Right ventricle myocardium superior (tissue), 1 donor: ENCODE results near the gene MAML3. TPM values are rescaled to one million over a fixed set of nuclear protein-coding genes. Genes with fewer than 3 reads are reported as not detected.

Source experiments
- ATAC-seq: fragments of 200-7000 bp; cut with Tn5 transposase; one replicate; pipeline ENCODE4 v1.9.1; 2020; ENCODE audit warnings: mild to moderate bottlenecking; ENCODE audit not compliant: poor library complexity
- DNase-seq: peaks from one replicate; pipeline ENCODE4 v3.0.0-alpha.2; 2020
- intact Hi-C: fragments of 100-400 bp; cut with DNase I; formaldehyde crosslinking; loops from one replicate; pipeline ENCODE4 v1.11.2; 2022
- total RNA-seq: library from RNA; stranded (reverse); fragmentation: NEBNext Ultra II Directional; extraction: Animal tissue kit (Norgen Biotek cat#: 25700); gene quantifications from one replicate; pipeline ENCODE4 v1.2.1, GENCODE V29; 2021
- donor health status: DM: no; HTN: yes; CAD: no; lungs with severe emphysema.

MAML3 gene
- total RNA-seq, 1 donor from 2014 or later = 2.4 TPM

DNA sequence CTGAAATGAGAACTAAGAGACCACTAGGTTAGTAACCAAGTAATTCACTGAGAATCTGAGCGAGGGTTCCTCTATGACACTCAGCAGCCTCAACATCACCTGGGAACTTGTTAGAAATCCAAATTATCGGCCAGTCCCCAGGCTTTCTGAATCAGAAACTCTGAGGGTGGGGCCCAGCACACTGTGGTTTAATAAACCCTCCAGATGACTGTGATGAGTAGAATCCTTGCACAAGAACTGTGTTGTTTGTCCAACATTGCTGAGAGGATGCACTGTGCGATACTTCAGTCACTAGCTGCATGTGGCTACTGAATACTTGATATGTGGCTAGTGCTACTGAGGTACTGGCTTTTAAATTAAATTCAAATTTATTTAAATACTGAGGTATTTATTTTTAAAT, 243.9 kb downstream of the MAML3 start:
- DNase-seq (no peak), ATAC-seq (no peak)
- intact Hi-C loops = no loop called here

- intact Hi-C loops = no loop called here
- DNase-seq (no peak), ATAC-seq (no peak)
Observed at GRCh38 chr4:139908636-139909437, 245.1 kb downstream of the MAML3 start.

GRCh38 chr4:139907001-139907809, 246.8 kb downstream of the MAML3 start:
- intact Hi-C loops = no loop called here
- ATAC-seq (peak; percentile 56), DNase-seq (no peak)

- no peak for ATAC-seq
- no peak for DNase-seq
- intact Hi-C loops = no loop called here
Observed at GRCh38 chr4:139905489-139905888, 248.5 kb downstream of the MAML3 start.

- intact Hi-C loops = no loop called here
- ATAC-seq (no peak), DNase-seq (no peak)
Observed at GRCh38 chr4:139904406-139904805, 249.6 kb downstream of the MAML3 start.

- DNase-seq (no peak), ATAC-seq (no peak)
- intact Hi-C loops = no loop called here
Observed at GRCh38 chr4:139903845-139904244, 250.1 kb downstream of the MAML3 start.

GRCh38 chr4:139902321-139903320, 251.4 kb downstream of the MAML3 start:
- DNase-seq (no peak), ATAC-seq (no peak)
- intact Hi-C loops = no loop called here

DNA sequence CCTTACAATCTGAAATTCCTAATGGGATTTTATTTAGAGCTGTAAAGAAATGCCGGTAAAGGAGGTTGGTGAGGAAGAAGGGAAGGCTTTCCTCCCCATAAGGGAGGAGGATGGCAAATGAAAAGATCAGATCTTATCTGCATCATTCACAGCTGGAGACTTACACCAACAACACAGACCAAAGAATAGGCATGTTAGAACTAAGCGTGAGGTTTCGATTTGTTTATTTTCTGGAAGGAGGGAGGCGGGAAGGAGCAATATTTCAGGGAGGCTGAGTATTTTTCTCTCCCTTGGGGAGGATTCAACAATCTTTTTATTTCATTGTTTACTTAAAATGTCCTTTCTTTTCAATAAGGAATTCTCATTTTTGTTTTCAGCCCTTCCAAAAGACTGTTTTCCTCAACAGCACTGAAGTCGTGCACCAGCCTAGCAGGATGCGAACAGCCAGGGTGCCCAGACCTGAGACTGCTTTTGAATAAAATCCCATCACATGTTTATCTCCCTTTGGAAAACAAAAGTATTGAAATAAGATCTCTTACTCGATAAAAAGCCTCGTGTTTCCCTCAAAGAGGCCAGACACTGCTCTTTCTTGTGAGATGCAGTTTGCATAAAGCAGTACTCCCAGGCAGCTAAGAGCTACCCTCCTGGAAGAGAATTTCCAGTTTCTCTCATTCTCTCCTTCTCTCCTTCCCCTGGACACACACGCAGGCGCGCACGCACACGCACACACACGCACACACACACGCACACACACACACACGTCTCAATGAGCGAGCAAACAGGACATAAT, 252.3 kb downstream of the MAML3 start:
- no peak for ATAC-seq
- intact Hi-C loops = no loop called here
- DNase-seq = no peak

GRCh38 chr4:139900964-139901376, 253.0 kb downstream of the MAML3 start:
- DNase-seq (no peak), ATAC-seq (no peak)
- intact Hi-C loops = no loop called here

DNA sequence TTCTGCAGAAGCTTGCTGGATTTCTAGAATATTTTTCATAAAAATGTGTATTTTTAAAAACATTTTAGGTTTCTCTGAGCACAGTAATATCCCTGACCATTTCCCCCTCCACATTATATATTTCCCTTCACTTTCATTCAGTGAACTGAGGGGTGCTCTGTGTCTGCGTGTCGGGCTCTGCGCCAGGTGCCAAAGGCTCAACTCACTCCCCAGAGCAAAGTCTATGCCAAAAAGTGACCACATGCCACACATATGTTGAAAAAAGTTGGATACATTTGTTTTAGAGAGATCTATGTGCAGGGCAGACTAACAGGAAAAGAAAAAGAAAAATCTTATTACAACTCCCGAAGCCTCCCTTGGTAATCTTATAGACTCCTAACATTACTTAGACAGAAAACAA, 254.6 kb downstream of the MAML3 start:
- intact Hi-C loops = no loop called here
- ATAC-seq = no peak

GRCh38 chr4:139898293-139898692, 255.7 kb downstream of the MAML3 start:
- DNase-seq (no peak), ATAC-seq (no peak)
- intact Hi-C loops = no loop called here

More for the DNA sequence above, 254.6 kb downstream of the MAML3 start:
- DNase-seq = no peak

DNA sequence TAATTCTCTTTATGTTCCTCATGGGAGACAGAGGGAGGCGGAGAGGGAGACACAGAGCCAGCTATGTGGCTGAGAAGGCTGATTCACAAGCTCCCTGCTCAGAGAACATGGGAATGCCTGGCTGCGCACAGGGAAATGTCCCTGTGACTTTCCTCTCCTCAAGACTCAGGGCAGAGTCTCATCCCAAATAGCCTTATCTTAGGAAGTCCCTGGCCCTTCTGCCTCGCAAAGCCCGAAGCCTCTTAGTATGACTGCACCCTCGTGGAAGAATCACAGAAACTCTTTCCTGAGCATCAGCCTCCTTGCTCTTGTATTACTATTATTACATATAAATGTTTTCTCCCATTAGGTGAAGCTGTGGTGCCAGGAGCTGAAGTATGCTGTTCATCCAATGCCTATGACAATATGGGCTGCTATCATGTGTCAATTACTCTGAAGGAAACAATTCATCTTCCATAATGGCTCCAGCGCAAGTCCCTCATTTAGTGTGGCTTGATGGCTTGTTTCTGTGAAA, 257.8 kb downstream of the MAML3 start:
- DNase-seq (no peak), ATAC-seq (no peak)
- intact Hi-C loops = no loop called here

DNA sequence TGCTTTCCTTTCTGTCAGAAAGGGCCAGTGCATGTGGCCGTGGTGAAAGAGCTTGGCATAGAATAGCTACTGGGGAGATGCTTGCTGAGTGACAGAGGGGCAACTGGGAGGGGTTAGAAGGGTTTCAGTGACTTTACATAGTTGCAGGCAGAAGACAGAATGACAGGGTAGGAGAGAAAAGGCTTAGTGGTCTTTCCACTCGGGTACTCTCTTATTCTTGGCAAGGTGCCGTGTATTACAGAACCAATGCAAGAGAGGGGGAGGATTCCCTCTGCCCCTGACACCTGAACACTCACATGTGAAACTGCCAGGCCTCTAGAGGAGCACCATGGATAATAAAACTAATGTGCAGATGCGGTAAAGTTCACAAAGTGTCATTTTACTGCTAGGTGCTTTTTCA, 260.2 kb downstream of the MAML3 start:
- ATAC-seq (no peak), DNase-seq (no peak)
- intact Hi-C loops = no loop called here

DNA sequence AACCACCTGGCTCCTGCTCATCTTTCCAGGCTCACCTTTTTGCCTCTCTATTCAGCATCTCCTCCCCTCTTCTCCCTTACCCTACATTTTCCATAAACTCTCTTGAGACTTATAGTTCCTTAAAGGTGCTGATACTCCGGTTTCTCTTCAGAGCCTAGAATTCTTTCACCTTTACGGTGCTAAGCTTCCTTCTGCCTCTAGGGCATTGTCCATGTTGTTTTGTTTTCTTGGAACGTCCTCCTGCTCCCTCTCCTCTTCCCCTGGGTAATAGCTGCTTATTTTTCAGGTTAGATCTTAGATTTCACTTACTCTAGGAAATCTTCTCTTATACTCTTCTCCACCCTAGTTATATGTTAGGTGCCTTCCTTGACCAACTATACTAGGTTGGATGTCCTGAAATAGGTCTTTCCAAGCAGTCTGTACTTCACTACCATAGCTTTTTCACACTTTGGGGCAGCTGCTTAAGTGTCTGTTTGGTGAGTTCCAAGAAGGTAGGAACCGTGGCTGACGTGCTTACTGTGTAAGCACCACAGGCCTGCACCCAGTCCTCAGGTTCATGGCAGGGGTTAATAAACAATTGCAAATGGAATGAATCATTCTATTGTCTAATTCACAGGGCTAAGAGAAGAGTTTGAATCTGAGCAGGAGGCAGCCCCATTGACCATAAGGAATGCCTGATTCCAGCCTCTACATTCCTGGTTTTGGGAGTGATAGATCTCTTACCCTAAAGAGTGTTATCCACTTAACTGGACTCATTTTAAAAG, 260.8 kb downstream of the MAML3 start:
- ATAC-seq (no peak), DNase-seq (no peak)
- intact Hi-C loops = no loop called here

- ATAC-seq = no peak
- intact Hi-C loops = no loop called here
- no peak for DNase-seq
Observed at GRCh38 chr4:139890816-139891215, 263.2 kb downstream of the MAML3 start.

DNA sequence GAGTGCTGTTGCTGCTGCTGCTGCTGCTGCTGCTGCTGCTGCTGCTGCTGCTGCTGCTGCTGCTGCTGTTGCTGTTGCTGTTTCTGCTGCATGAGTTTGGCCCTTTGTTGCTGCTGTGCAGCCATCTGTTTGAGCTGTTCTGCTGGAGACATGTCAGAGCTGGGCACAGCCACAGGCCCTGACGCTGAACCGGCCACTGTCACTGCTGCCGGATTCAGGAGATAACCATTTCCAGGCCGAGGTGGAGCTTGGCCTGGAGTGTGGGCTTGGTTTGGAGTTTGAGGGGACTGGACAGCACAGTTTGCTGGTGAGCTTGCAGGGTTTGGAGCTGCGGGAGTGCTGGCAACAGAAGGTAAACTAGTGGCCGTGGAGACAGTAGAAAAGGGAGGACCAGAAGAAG, 264.1 kb downstream of the MAML3 start:
- no peak for DNase-seq
- no peak for ATAC-seq
- intact Hi-C loops = no loop called here

DNA sequence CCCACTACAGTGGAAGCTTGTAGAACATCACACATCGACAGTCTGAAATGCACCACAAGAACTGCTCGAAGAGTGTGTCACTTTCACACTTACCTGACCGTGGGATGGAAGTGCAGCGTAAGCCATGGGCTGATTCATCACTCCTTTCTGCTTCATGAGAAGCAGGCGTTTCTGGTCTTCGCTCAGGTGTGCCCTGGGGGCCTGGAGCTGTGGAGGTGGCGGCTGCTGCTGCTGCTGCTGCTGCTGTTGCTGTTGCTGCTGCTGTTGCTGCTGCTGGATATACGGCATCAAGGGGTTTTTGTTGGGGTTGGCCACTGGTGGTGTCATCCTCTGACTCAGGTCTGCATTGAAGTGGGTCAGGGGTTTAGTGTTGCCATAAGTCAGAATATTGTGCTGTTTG, 264.7 kb downstream of the MAML3 start:
- intact Hi-C loops = no loop called here
- no peak for DNase-seq
- ATAC-seq = no peak
